Esophagus squamous epithelium (tissue), 5 donors: Measurements from ENCODE around the gene ARF1. TPM values are rescaled to one million over a fixed set of nuclear protein-coding genes. Genes with fewer than 3 reads are reported as not detected.

Source experiments
- DNase-seq: peaks from one replicate; lab custom pipeline; 2025; lab: John Stamatoyannopoulos, UW
- H3K27ac ChIP-seq, 4 donors: fragments of 200-600 bp; sonication (generic); one replicate each; pipeline ENCODE4 v1.5.1; 2016 to 2019; ENCODE audit warnings: mild to moderate bottlenecking in 1 of 4
- H3K27me3 ChIP-seq, 4 donors: fragments of 200-600 bp; sonication (generic); 1 replicate in 3 of 4; 2 replicates in 1 of 4; pipeline versions ENCODE4 v1.5.1 to v1.6.0; 2017 to 2021; ENCODE audit warnings: antibody characterized with exemption in 1 of 4
- H3K36me3 ChIP-seq, 3 donors: fragments of 200-600 bp; sonication (generic); one replicate each; pipeline ENCODE4 v1.5.1; 2016 to 2019
- H3K4me1 ChIP-seq, 3 donors: fragments of 200-600 bp; sonication (generic); one replicate each; pipeline ENCODE4 v1.5.1; 2017 to 2019
- H3K4me3 ChIP-seq, 4 donors: fragments of 200-600 bp; sonication (generic); 1 replicate in 3 of 4; 2 replicates in 1 of 4; pipeline ENCODE4 v1.5.1; 2016 to 2019; ENCODE audit warnings: mild to moderate bottlenecking in 2 of 4, moderate library complexity in 1 of 4
- H3K9me3 ChIP-seq, 3 donors: fragments of 200-600 bp; sonication (generic); one replicate each; pipeline ENCODE4 v1.5.1; 2016 to 2019
- POLR2A ChIP-seq, 4 donors: fragments of 450-650 bp; IDR thresholded peaks; one replicate each; pipeline ENCODE4 v1.6.1; 2017; ENCODE audit warnings: antibody characterized with exemption in 4 of 4, mild to moderate bottlenecking in 4 of 4, moderate library complexity in 3 of 4
- WGBS, 2 donors: methylation state at CpG; one replicate each; pipeline ENCODE4 v1.1.5; 2018; 5-methylcytosine and 5-hydroxymethylcytosine counted together
- intact Hi-C: fragments of 100-400 bp; cut with DNase I; formaldehyde crosslinking; loops from one replicate; pipeline ENCODE4 v1.15.0; 2022
- total RNA-seq, 4 donors: library from RNA; depleted of rRNA; stranded (reverse); fragments of >200 nt; gene quantifications; one replicate each; pipeline ENCODE4 v1.1.0, GENCODE V29; 2016
- TF ChIP-seq, protein P1 (sequence below), 6 experiments: fragments of 450-650 bp in 4 of 6; fragments of 200-600 bp in 2 of 6; sonication (generic) in 2 of 6; IDR thresholded peaks; one replicate each; pipeline ENCODE4 v1.5.1; 2016 to 2019; ENCODE audit warnings: antibody characterized with exemption in 6 of 6, mild to moderate bottlenecking in 4 of 6, moderate library complexity in 4 of 6
- donor health status: DM: yes; HTN: yes; CAD: no.

ARF1 gene
- total RNA-seq, 4 donors from 2014 or later: 279 to 327 (median 319) TPM

DNA sequence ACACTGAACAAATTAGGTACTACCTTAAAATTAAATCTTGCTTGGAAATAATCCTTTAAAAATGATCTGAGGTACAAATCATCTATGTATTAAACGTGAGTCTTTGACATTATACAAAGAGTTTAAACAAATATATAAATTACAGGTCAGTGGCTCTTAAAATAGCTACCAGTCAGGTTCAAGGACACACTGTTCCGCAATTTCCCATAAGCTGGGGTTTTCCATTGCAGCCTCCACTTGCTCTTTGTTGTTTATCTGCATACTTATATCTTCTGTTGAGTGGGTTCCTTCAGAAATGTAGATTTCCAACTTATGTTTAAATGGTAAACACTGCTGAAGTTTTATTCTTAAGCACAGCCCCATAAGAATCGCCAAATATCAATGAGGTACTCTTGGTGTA lies 32.3 kb downstream of the ARF1 start:
- Histone ChIP-seq H3K27me3 (no peaks in the 10 kb centered on the region), H3K4me3 (no peak overlapping the region), H3K9me3 (no peaks in the 10 kb centered on the region), H3K27ac (no peak overlapping the region), H3K36me3 (no peaks in the 10 kb centered on the region), H3K4me1 (peaks cover 3 to 11% (median 5%) of the 10 kb centered on the region in 3 donors)
- TF ChIP-seq, protein P1, sequence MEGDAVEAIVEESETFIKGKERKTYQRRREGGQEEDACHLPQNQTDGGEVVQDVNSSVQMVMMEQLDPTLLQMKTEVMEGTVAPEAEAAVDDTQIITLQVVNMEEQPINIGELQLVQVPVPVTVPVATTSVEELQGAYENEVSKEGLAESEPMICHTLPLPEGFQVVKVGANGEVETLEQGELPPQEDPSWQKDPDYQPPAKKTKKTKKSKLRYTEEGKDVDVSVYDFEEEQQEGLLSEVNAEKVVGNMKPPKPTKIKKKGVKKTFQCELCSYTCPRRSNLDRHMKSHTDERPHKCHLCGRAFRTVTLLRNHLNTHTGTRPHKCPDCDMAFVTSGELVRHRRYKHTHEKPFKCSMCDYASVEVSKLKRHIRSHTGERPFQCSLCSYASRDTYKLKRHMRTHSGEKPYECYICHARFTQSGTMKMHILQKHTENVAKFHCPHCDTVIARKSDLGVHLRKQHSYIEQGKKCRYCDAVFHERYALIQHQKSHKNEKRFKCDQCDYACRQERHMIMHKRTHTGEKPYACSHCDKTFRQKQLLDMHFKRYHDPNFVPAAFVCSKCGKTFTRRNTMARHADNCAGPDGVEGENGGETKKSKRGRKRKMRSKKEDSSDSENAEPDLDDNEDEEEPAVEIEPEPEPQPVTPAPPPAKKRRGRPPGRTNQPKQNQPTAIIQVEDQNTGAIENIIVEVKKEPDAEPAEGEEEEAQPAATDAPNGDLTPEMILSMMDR (IDR thresholded peaks at IDR 0.05): no peak
- TF ChIP-seq POLR2A (IDR thresholded peaks at IDR 0.05): no peak
- DNase-seq: no peak
- WGBS, 2 donors: 63 to 65% methylated on average over 3 of the region's 3 CpGs
- intact Hi-C loops: no loop called here

DNA sequence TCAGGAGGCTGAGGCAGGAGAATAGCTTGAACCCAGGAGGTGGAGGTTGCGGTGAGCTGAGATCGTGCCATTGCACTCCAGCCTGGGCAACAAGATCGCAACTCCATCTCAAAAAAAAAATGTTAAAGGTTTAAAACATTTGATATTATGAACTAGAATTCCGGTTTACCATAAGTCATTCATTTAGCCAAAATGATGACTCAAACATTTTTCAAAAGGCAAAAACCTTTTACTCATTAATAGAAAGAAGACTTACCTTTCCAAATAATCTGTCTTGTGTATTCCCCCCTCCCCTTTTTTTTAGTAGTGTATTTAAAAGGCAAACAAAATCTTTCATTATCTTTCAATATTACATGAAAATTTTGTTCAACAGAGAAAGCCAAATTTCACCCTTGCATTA lies 34.8 kb downstream of the ARF1 start:
- whole genome bisulfite sequencing, 2 donors: 93 to 98% methylated on average over 4 of the region's 4 CpGs
- intact Hi-C loops: no loop called here
- H3K27ac ChIP-seq: no peak overlapping the region

DNA sequence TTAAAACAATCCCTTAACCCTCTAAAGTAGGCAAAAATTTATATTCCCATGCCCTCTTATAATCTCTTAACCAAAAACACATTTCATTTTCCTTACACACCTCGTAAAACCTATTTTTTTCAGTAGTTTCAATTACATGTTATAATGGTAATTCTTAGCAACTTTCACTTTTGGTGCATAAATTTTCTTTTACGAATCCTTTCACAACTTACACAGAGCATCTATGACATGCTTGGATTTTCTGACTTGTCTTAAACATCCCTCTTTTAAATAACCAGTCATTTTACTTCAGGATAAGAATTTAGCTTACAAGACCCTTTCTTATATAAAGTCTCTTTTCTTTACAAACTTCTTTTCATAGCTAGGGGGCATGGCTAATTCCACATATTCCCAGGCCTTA lies 35.5 kb downstream of the ARF1 start:
- Histone ChIP-seq H3K9me3 (no peaks in the 10 kb centered on the region), H3K27ac (no peak overlapping the region), H3K4me1 (peaks cover 0 to 16% (median 3%) of the 10 kb centered on the region in 3 donors), H3K27me3 (no peaks in the 10 kb centered on the region), H3K36me3 (no peaks in the 10 kb centered on the region), H3K4me3 (no peak overlapping the region)
- TF ChIP-seq POLR2A (IDR thresholded peaks at IDR 0.05): no peak
- TF ChIP-seq, protein P1 (IDR thresholded peaks at IDR 0.05): no peak
- intact Hi-C loops: no loop called here
- no peak for DNase-seq
- WGBS, 2 donors: 82 to 84% methylated on average over 2 of the region's 2 CpGs

More for the DNA sequence above, 34.8 kb downstream of the ARF1 start:
- DNase-seq: no peak
- no peak for TF ChIP-seq POLR2A (IDR thresholded peaks at IDR 0.05)
- TF ChIP-seq, protein P1 (IDR thresholded peaks at IDR 0.05): no peak
- H3K9me3 ChIP-seq: no peaks in the 10 kb centered on the region
- no peak overlapping the region for H3K4me3 ChIP-seq
- H3K36me3 ChIP-seq: no peaks in the 10 kb centered on the region
- no peaks in the 10 kb centered on the region for H3K27me3 ChIP-seq
- H3K4me1 ChIP-seq: peaks cover 0 to 16% (median 3%) of the 10 kb centered on the region in 3 donors

DNA sequence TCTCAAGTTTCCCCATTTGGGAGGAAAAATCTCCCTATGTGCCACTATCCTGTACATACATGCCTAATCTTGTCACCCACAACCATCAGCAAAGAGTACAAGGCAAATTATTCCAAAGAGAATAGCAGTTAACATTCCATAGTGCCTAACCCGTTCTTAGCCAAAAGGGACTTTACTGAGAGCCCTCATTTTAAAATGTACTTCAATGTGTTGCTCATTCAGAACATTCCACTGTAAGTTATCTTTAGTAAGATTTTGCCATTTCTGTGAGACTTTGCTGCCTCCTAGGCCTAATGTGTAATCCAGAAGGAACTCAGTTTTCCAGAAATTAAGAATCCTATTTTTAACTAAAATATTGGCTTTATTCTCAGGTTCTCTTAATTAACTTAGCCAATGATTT lies 37.8 kb downstream of the ARF1 start:
- H3K27me3 ChIP-seq: no peaks in the 10 kb centered on the region
- TF ChIP-seq, protein P1 (IDR thresholded peaks at IDR 0.05): no peak
- TF ChIP-seq POLR2A (IDR thresholded peaks at IDR 0.05): no peak
- WGBS, 2 donors: 26 to 33% methylated on average over 1 of the region's 1 CpG
- peaks cover 0 to 16% (median 3%) of the 10 kb centered on the region in 3 donors for H3K4me1 ChIP-seq
- H3K27ac ChIP-seq: peak overlapping the region in 3 of 4 donors; percentile 0 to 12 (median 6)
- H3K36me3 ChIP-seq: no peaks in the 10 kb centered on the region
- DNase-seq: no peak
- H3K4me3 ChIP-seq: no peak overlapping the region
- no peaks in the 10 kb centered on the region for H3K9me3 ChIP-seq
- intact Hi-C loops: loop anchor here (10.0 kb wide), 1 partner anchor 274 kb away; no protein-coding TSS in a partner anchor

DNA sequence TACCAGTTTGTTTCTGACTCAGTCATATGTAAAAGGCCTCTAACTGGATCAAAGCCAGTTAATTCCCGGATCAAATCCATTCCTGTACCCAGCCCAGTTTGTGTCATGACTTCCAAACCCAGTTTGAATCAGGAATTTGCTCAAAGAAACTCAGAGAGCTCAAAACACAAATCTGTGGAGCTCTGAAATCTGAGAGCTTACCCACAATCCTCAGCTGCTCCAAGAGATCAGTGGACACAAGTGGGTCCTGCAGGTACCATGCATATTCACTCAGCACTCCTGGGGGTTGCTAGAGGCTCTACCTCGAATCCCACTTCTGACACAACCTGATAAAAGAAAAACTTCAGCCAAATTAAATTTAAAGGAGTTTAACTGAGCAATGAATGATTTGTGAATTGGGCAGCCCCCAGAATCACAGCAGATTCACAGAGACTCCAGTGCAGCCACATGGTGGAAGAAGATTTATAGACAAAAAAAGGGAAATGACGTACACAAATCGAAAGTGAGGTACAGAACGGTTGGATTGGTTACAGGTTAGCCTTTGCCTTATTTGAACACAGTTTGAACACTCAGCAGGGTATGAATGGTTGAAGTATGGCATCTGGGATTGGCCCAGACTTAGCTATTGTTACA lies 38.5 kb downstream of the ARF1 start:
- no peak for DNase-seq
- intact Hi-C loops: loop anchor here (10.0 kb wide), 1 partner anchor 274 kb away; no protein-coding TSS in a partner anchor
- no peaks in the 10 kb centered on the region for H3K9me3 ChIP-seq
- H3K27ac ChIP-seq: peak overlapping the region in 2 of 4 donors; percentile 6 to 12
- no peak overlapping the region for H3K4me3 ChIP-seq
- no peak for TF ChIP-seq POLR2A (IDR thresholded peaks at IDR 0.05)
- TF ChIP-seq, protein P1 (IDR thresholded peaks at IDR 0.05): peak in 1 of 6 experiments; percentile 25
- H3K27me3 ChIP-seq: no peaks in the 10 kb centered on the region
- no peaks in the 10 kb centered on the region for H3K36me3 ChIP-seq
- WGBS, 2 donors: 37 to 53% methylated on average over 5 of the region's 5 CpGs
- H3K4me1 ChIP-seq: peaks cover 0 to 20% (median 3%) of the 10 kb centered on the region in 3 donors
